ENCODE measurements around the gene ZNF224.
"Not testable (repeated sequence)": the region's sequence is repeated elsewhere in the genome, so short reads cannot be mapped to it uniquely, and the experiment has no call there.

ZNF224 gene

GRCh38 chr19:44093931-44094765, at the start of gene ZNF224:
Gene ZNF224, plus strand, starts transcription at chr19:44094361. Its CDS starts 3,513 bp downstream, at chr19:44097874.
- DNase-seq = peak; percentile 88

GRCh38 chr19:44050740-44051649, 43.2 kb upstream of the ZNF224 start:
- DNase-seq = no peak

GRCh38 chr19:44051650-44052402, 42.3 kb upstream of the ZNF224 start, which contains the start of gene ZNF223:
Gene ZNF223, plus strand, starts transcription at chr19:44052036. Its CDS starts 3,141 bp downstream, at chr19:44055177.
- peak; percentile 93 for DNase-seq

GRCh38 chr19:44055870-44056269, 38.3 kb upstream of the ZNF224 start:
- DNase-seq = no peak

- no peak for DNase-seq
These were observed 34.9 kb upstream of the ZNF224 start for GRCh38 chr19:44059229-44059628.

- DNase-seq = no peak
These were observed 33.1 kb upstream of the ZNF224 start for GRCh38 chr19:44061038-44061437.

GRCh38 chr19:44066305-44066704, 27.9 kb upstream of the ZNF224 start:
- no peak for DNase-seq

- no peak for DNase-seq
These were observed 24.7 kb upstream of the ZNF224 start for GRCh38 chr19:44069415-44069814.

- peak; percentile 90 for DNase-seq
These were observed 22.2 kb upstream of the ZNF224 start, which contains the start of gene ZNF284 for GRCh38 chr19:44071824-44072542. Gene ZNF284, plus strand, starts transcription at chr19:44072159. Its CDS starts 4,231 bp downstream, at chr19:44076390.

- DNase-seq = no peak
These were observed 21.4 kb upstream of the ZNF224 start for GRCh38 chr19:44072543-44073401.

GRCh38 chr19:44076325-44076724, 17.8 kb upstream of the ZNF224 start:
- no peak for DNase-seq

GRCh38 chr19:44092108-44092507, 2.1 kb upstream of the ZNF224 start:
- DNase-seq = no peak

GRCh38 chr19:44107751-44108150, 13.6 kb downstream of the ZNF224 start:
- DNase-seq = no peak

- no peak for DNase-seq
These were observed 15.3 kb downstream of the ZNF224 start for GRCh38 chr19:44109458-44109857.

- DNase-seq = no peak
These were observed 17.8 kb downstream of the ZNF224 start for GRCh38 chr19:44111910-44112463.

GRCh38 chr19:44112802-44113137, 18.6 kb downstream of the ZNF224 start:
- DNase-seq = no peak

- peak; percentile 98 for DNase-seq
These were observed 19.1 kb downstream of the ZNF224 start, which contains the start of gene ZNF225 for GRCh38 chr19:44113138-44113783. Gene ZNF225, plus strand, starts transcription at chr19:44113399. Its CDS starts 2,429 bp downstream, at chr19:44115828.

- DNase-seq = no peak
These were observed 19.7 kb downstream of the ZNF224 start for GRCh38 chr19:44113784-44114390.

GRCh38 chr19:44121162-44121561, 27.0 kb downstream of the ZNF224 start:
- not testable (repeated sequence) for DNase-seq

- no peak for DNase-seq
These were observed 37.8 kb downstream of the ZNF224 start for GRCh38 chr19:44131955-44132354.
